Measurements from ENCODE around the gene COMMD3. TPM values are rescaled to one million over a fixed set of nuclear protein-coding genes. Genes with fewer than 3 reads are reported as not detected.

The COMMD3 gene
- total RNA-seq, 1 experiment from 2014 or later: 2.6 TPM

DNA sequence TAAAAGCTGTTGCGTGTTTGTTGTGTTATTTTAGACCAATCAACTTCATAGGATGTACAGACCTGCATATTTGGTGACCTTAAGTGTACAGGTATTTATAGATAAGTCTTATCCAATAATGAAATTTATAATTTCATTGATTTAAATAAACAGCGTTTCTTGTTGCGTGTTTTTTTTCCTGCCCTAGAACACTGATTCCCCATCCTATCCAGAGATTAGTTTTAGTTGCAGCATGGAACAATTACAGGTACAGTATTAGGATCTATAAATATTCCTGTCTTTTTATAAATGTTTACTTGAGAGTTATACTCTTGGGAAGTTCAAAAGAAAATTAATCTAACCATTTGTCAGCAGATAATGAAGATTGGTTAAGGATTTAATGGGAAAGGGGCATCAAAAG lies 2.6 kb downstream of the COMMD3 start (continued):
- TF ChIP-seq, protein P1, sequence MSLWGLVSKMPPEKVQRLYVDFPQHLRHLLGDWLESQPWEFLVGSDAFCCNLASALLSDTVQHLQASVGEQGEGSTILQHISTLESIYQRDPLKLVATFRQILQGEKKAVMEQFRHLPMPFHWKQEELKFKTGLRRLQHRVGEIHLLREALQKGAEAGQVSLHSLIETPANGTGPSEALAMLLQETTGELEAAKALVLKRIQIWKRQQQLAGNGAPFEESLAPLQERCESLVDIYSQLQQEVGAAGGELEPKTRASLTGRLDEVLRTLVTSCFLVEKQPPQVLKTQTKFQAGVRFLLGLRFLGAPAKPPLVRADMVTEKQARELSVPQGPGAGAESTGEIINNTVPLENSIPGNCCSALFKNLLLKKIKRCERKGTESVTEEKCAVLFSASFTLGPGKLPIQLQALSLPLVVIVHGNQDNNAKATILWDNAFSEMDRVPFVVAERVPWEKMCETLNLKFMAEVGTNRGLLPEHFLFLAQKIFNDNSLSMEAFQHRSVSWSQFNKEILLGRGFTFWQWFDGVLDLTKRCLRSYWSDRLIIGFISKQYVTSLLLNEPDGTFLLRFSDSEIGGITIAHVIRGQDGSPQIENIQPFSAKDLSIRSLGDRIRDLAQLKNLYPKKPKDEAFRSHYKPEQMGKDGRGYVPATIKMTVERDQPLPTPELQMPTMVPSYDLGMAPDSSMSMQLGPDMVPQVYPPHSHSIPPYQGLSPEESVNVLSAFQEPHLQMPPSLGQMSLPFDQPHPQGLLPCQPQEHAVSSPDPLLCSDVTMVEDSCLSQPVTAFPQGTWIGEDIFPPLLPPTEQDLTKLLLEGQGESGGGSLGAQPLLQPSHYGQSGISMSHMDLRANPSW (CRISPR knock-in tag; conservative IDR thresholded peaks at IDR 0.05; ENCODE audit: low read depth): no peak
- no peak for TF ChIP-seq ZNF263 (CRISPR knock-in tag; IDR thresholded peaks at IDR 0.05; ENCODE audit: low read depth)

DNA sequence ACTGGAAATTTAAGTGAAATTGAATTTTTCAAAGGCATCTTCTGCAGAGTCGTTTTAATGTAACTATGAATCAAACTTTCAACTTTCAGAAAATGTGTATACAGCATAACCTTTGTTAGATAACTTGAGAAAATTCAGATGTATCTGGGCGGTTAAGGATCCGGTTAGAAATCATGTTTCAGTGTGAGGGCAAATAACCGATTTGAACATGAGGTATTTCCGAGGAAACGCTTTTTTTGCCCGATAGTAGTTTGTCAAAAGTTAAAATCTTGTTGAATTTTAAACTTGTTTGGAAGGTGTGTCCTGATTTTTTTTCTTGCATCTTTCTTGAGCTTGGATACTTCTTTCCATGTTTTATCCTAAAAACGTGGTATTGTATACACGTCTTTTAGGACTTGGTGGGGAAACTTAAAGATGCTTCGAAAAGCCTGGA lies 3.4 kb downstream of the COMMD3 start:
- Mint-ChIP-seq H3K9me3 (no peaks in the 10 kb centered on the region), H3K4me3 (peak overlapping the region; percentile 72), H3K27me3 (ENCODE audit: low read depth) (peaks cover 88% of the 10 kb centered on the region), H3K36me3 (no peaks in the 10 kb centered on the region), H3K27ac (no peak overlapping the region), H3K4me1 (peaks cover 64% of the 10 kb centered on the region)
- CTCF ChIA-PET: no interaction called here
- no peak for TF ChIP-seq PRDM15 (CRISPR knock-in tag; IDR thresholded peaks at IDR 0.05)
- TF ChIP-seq TCF7 (CRISPR knock-in tag; IDR thresholded peaks at IDR 0.05; ENCODE audit: low read depth): no peak
- POLR2A ChIA-PET: interaction anchor here (0.6 kb wide), 1 partner anchor 355 kb away, joined by 5 read pairs; no protein-coding TSS in a partner anchor
- no peak for ATAC-seq
- no peak for DNase-seq (ENCODE audit: low spot score)

DNA sequence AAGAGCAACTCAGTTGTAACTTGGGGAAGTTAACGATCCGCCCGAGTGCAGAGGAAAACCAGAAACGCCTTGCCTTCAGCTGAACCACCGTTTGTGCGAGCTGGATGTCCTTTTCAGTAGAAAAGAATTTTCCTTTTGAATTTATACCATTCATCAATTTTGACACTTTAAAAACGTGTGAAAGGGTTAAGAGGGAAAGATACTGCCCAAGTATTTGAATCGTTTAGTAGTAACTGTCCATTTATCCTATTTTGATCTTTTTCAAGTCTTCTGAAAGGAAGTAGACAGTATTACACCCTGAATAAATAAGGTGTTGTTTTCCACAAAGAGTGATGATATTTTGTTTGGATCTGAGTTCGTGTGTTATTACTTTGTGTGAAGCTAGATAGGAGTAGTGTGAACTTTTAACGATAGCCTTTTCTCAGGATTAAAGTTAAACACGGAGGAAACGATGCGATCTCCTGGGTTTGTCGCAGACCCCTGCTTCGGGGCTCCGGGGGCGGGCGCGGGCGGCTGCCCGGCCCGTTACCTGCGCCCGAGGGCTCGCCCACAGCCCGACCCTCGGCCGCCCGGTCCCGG lies 3.9 kb downstream of the COMMD3 start:
- DNase-seq (ENCODE audit: low spot score) (no peak), ATAC-seq (no peak)
- TF ChIP-seq TEAD4 (CRISPR knock-in tag; IDR thresholded peaks at IDR 0.05): no peak
- TF ChIP-seq, protein P2, sequence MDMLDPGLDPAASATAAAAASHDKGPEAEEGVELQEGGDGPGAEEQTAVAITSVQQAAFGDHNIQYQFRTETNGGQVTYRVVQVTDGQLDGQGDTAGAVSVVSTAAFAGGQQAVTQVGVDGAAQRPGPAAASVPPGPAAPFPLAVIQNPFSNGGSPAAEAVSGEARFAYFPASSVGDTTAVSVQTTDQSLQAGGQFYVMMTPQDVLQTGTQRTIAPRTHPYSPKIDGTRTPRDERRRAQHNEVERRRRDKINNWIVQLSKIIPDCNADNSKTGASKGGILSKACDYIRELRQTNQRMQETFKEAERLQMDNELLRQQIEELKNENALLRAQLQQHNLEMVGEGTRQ (CRISPR knock-in tag; IDR thresholded peaks at IDR 0.05): no peak
- no peak for TF ChIP-seq ZNF263 (CRISPR knock-in tag; IDR thresholded peaks at IDR 0.05; ENCODE audit: low read depth)
- no peak for TF ChIP-seq ZNF138 (CRISPR knock-in tag; conservative IDR thresholded peaks at IDR 0.05)
- no peak for TF ChIP-seq KAT7 (CRISPR knock-in tag; IDR thresholded peaks at IDR 0.05; ENCODE audit: borderline replicate concordance)
- no peak for TF ChIP-seq ZNF396 (CRISPR knock-in tag; IDR thresholded peaks at IDR 0.05; ENCODE audit: borderline replicate concordance)
- no peak for TF ChIP-seq ZNF121 (CRISPR knock-in tag; IDR thresholded peaks at IDR 0.05)
- TF ChIP-seq ZNF232 (CRISPR knock-in tag; IDR thresholded peaks at IDR 0.05): no peak
- TF ChIP-seq ATF3 (CRISPR knock-in tag; conservative IDR thresholded peaks at IDR 0.05): no peak
- TF ChIP-seq, protein P3, sequence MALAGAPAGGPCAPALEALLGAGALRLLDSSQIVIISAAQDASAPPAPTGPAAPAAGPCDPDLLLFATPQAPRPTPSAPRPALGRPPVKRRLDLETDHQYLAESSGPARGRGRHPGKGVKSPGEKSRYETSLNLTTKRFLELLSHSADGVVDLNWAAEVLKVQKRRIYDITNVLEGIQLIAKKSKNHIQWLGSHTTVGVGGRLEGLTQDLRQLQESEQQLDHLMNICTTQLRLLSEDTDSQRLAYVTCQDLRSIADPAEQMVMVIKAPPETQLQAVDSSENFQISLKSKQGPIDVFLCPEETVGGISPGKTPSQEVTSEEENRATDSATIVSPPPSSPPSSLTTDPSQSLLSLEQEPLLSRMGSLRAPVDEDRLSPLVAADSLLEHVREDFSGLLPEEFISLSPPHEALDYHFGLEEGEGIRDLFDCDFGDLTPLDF (CRISPR knock-in tag; IDR thresholded peaks at IDR 0.05): no peak
- peaks cover 88% of the 10 kb centered on the region for H3K27me3 Mint-ChIP-seq (ENCODE audit: low read depth)
- H3K4me3 Mint-ChIP-seq: peak overlapping the region; percentile 72
- POLR2A ChIA-PET: interaction anchor here (0.6 kb wide), 1 partner anchor 355 kb away, joined by 5 read pairs; no protein-coding TSS in a partner anchor
- no peak overlapping the region for H3K27ac Mint-ChIP-seq
- no peaks in the 10 kb centered on the region for H3K36me3 Mint-ChIP-seq
- CTCF ChIA-PET: interaction anchor here (0.6 kb wide), 1 partner anchor 76 kb away, joined by 3 read pairs; no protein-coding TSS in a partner anchor
- H3K4me1 Mint-ChIP-seq: peaks cover 64% of the 10 kb centered on the region
- no peaks in the 10 kb centered on the region for H3K9me3 Mint-ChIP-seq
